Measurements from ENCODE around the gene UQCRQ.

The UQCRQ gene

GRCh38 chr5:132901730-132902129 is 35.3 kb downstream of the UQCRQ start:
- H3K4me3 ChIP-seq (ENCODE audit: low read depth, low read length) = no peak overlapping the region

DNA sequence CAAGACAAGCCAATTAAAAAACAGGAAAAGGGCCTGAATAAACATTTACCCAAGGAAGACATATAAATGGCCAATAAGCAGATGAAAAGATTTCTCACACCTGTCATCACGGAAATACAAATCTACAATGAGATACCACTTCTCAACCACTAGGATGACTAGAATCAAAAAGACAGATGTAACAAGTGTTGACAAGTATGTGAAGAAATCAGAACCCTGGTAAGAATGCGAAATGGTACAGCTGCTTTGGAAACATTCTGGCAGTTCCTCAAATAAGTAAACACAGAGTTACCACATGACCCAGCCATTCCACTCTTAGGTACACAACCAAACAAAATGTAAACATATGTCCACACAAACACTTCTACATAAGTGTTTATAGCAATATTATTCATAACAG is 39.5 kb downstream of the UQCRQ start:
- H3K4me3 ChIP-seq (ENCODE audit: low read depth, low read length) = no peak overlapping the region

DNA sequence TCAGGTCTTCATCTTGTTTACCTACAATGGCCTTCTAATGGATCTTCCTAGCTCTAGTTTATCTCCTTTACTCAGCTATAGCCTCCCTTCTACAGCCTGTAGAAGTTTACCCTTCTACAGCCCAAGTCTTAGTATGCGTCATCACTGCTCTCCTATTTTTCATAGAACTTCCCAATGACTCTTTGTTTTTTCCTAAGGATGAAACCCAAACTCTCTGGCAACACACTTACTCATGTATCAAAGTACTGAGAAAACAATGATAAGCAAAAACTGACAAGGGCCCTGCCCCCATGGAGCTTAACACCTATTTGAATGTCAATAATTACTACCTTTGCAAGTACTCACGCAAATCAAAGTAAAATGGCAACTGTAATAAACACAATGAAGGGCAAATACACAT is 40.7 kb downstream of the UQCRQ start:
- no peak overlapping the region for H3K4me3 ChIP-seq (ENCODE audit: low read depth, low read length)

DNA sequence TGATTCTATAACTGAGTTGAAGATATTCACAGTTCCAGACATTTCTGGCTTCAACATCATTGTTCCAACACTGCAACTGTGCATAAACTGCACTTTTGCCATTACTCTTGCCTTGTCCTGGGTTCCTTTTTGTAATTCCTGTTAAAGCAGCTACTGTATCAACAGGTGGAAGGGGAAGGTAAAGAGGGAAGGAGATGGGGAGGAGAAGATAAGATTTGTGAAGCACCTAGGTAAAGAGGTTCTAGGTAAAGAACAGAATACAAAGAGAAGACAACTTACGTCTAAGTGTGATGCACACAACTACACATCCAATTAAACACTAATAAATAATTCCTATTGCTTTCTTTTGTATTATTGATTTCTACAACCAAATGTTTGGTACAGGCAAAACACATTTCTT is 43.3 kb downstream of the UQCRQ start:
- H3K4me3 ChIP-seq (ENCODE audit: low read depth, low read length) = no peak overlapping the region

DNA sequence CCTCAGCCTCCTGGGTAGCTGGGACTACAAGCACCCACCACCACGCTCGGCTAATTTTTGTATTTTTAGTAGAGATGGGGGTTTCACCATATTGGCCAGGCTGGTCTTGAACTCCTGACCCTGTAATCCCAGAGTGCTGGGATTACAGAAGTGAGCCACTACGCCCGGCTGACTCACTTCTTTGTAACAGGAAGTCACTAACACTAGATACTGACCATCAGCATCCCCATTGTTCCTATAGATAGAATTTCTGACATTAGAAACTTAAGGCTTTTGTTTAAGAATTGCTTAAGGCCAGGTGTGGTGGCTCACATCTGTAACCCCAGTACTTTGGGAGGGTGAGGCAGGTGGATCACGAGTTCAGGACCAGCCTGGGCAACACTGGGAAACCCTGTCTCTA is 49.2 kb downstream of the UQCRQ start:
- H3K4me3 ChIP-seq (ENCODE audit: low read depth, low read length) = no peak overlapping the region

- H3K4me3 ChIP-seq (ENCODE audit: low read depth, low read length) = no peak overlapping the region
Observed at GRCh38 chr5:132916086-132916485, 49.6 kb downstream of the UQCRQ start.
